GM12891 (cell line): ENCODE data around the gene GPR108.

Experiments
- PAX5 ChIP-seq: IDR thresholded peaks from 2 replicates; pipeline ENCODE4 v1.6.1; 2011; ENCODE audit warnings: low read length, moderate library complexity, mild to moderate bottlenecking; ENCODE audit not compliant: insufficient read depth, severe bottlenecking
- POLR2A ChIP-seq: IDR thresholded peaks from 2 replicates; pipeline ENCODE4 v1.6.1; 2011; ENCODE audit warnings: low read depth, low read length, control low read depth
- POLR2AphosphoS5 ChIP-seq: IDR thresholded peaks from 2 replicates; pipeline ENCODE4 v1.6.1; 2011; ENCODE audit warnings: low read depth, low read length, control low read depth
- POU2F2 ChIP-seq: IDR thresholded peaks from 2 replicates; pipeline ENCODE4 v1.6.1; 2011; ENCODE audit warnings: low read depth, mild to moderate bottlenecking, control low read depth, low read length, moderate library complexity
- SPI1 ChIP-seq: IDR thresholded peaks from 2 replicates; pipeline ENCODE4 v1.6.1; 2011; ENCODE audit warnings: low read depth, low read length, control low read depth
- TAF1 ChIP-seq: IDR thresholded peaks from 2 replicates; pipeline ENCODE4 v1.6.1; 2011; ENCODE audit warnings: low read depth, low read length, control low read depth

DNA sequence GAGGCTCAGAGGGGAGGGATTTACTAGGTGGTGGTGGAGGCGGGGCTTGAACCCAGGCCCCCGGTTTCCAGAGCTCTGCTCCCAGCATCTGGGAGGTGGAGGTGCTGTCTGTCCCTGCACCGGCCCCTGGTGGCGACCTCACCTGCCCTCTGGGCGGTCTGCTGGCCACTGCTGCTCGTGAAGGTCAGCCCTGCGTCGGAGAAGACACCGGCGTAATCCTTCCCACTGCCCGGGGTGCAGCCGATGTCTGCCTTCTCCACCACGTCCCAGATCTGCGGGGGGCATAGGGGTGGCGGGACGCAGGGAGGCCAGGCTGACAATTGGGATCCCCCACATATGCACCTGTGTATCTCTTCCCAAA lies 29.7 kb downstream of the GPR108 start:
- TF ChIP-seq TAF1: no peak
- TF ChIP-seq POLR2A: no peak
- no peak for TF ChIP-seq POLR2AphosphoS5
- no peak for TF ChIP-seq SPI1
- TF ChIP-seq POU2F2: no peak
- no peak for TF ChIP-seq PAX5
